Measurements from ENCODE around the gene ANAPC2.

- no peak for TF ChIP-seq CTCF (conservative IDR thresholded peaks at IDR 0.05; ENCODE audit: low read length)
- no peak for TF ChIP-seq EZH2phosphoT487 (IDR thresholded peaks at IDR 0.05; ENCODE audit: borderline replicate concordance, low read depth, low read length)
Observed at GRCh38 chr9:137180491-137180890, 7.9 kb downstream of the ANAPC2 start.
